HepG2 (cell line): ENCODE results near the gene BBLN. TPM values are rescaled to one million over a fixed set of nuclear protein-coding genes. Genes with fewer than 3 reads are reported as not detected.

ENCODE experiments used
- ATAC-seq: fragments of 200-7000 bp; cut with Tn5 transposase; 3 replicates; pipeline ENCODE4 v1.9.1; 2020; ENCODE audit warnings: mild to moderate bottlenecking, moderate library complexity
- BruUV-seq: library from RNA; stranded (reverse); fragments of 400-500 nt; replicated peaks from 2 replicates; lab custom pipeline; 2021; lab: Mats Ljungman, UMichigan
- CTCF ChIA-PET: fragments of 300-600 bp; formaldehyde crosslinking; extraction: SDS; loops from one replicate; lab custom pipeline; 2021; ENCODE audit warnings: low total read pairs, inconsistent platforms, low intra/inter-chr PET ratio; lab: Yijun Ruan, JAX
- POLR2A ChIA-PET: fragments of 350-600 bp; sonication (Branson Sonifier 250); formaldehyde crosslinking; loops from one replicate; lab custom pipeline; 2020; ENCODE audit warnings: antibody characterized with exemption, inconsistent platforms; lab: Yijun Ruan, JAX
- DNase-seq: peaks from one replicate; pipeline ENCODE4 v3.0.0-alpha.2; 2015; ENCODE audit warnings: low spot score
- FAIRE-seq: peaks from 3 replicates; lab custom pipeline; 2011; peaks lifted over from hg19 to GRCh38; lab: Jason Lieb, UNC
- H2AFZ ChIP-seq: one replicate; pipeline ENCODE4 v1.6.1; 2011; ENCODE audit warnings: low read length, inconsistent platforms
- H3K27ac ChIP-seq: fragments of 300-600 bp; 3 replicates; pipeline ENCODE4 v1.8.0; 2011; ENCODE audit warnings: mixed run types, mild to moderate bottlenecking, mixed read lengths, low read length, inconsistent platforms; ENCODE audit not compliant: insufficient read depth; ENCODE audit errors: extremely low read length
- H3K27me3 ChIP-seq, 2 experiments: fragments of 200-600 bp in 1 of 2; 2 replicates in 1 of 2; 3 replicates in 1 of 2; pipeline versions ENCODE4 v1.6.0 to v1.8.0; 2011; ENCODE audit warnings: low read length in 2 of 2, mild to moderate bottlenecking in 2 of 2, moderate library complexity in 2 of 2, inconsistent platforms in 1 of 2; ENCODE audit not compliant: insufficient read depth in 2 of 2, control insufficient read depth in 1 of 2
- H3K36me3 ChIP-seq, 2 experiments: fragments of 200-600 bp in 1 of 2; replicated peaks in 1 of 2; 2 replicates in 1 of 2; 3 replicates in 1 of 2; pipeline versions ENCODE4 v1.5.1 to v1.8.0; 2011; ENCODE audit warnings: low read length in 2 of 2, inconsistent platforms in 1 of 2; ENCODE audit not compliant: insufficient read depth in 2 of 2, control insufficient read depth in 1 of 2
- H3K4me1 ChIP-seq: 2 replicates; pipeline ENCODE4 v1.5.1; 2012; ENCODE audit warnings: low read length, inconsistent platforms; ENCODE audit not compliant: insufficient read depth
- H3K4me2 ChIP-seq: 2 replicates; pipeline ENCODE4 v1.6.0; 2011; ENCODE audit warnings: low read depth, low read length, inconsistent platforms
- H3K4me3 ChIP-seq, 3 experiments: fragments of 200-600 bp in 1 of 3; sonication (generic), shearing (Covaris generic) in 1 of 3; replicated peaks in 1 of 3; 2 replicates each; pipeline ENCODE4 v1.5.1; 2011 to 2016; ENCODE audit warnings: low read length in 3 of 3, inconsistent platforms in 2 of 3, low read depth in 2 of 3, mild to moderate bottlenecking in 2 of 3, control low read depth in 1 of 3, mixed read lengths in 1 of 3; ENCODE audit not compliant: insufficient read depth in 1 of 3
- H3K79me2 ChIP-seq: one replicate; pipeline ENCODE4 v1.6.1; 2011; ENCODE audit warnings: low read length, inconsistent platforms; ENCODE audit not compliant: insufficient read depth
- H3K9ac ChIP-seq: 2 replicates; pipeline ENCODE4 v1.6.0; 2011; ENCODE audit warnings: mild to moderate bottlenecking, low read depth, low read length, inconsistent platforms; ENCODE audit not compliant: insufficient read depth
- H3K9me3 ChIP-seq: 2 replicates; pipeline ENCODE4 v1.5.1; 2012; ENCODE audit warnings: mild to moderate bottlenecking, low read length
- H4K20me1 ChIP-seq: 2 replicates; pipeline ENCODE4 v1.6.0; 2011; ENCODE audit warnings: inconsistent platforms, mild to moderate bottlenecking, low read length, moderate library complexity; ENCODE audit not compliant: insufficient read depth
- AGO2 ChIP-seq: fragments of 200-400 bp; formaldehyde crosslinking; optimal IDR thresholded peaks from 2 replicates; pipeline ENCODE3; 2017; ENCODE audit warnings: mild to moderate bottlenecking, low read depth, low read length, moderate library complexity
- BRD4 ChIP-seq: sonication (generic); formaldehyde crosslinking; IDR thresholded peaks from 2 replicates; pipeline ENCODE4 v1.4.0; 2020; ENCODE audit warnings: missing genetic modification reagents
- ELK4 ChIP-seq: sonication (generic); formaldehyde crosslinking; IDR thresholded peaks from 2 replicates; pipeline ENCODE4 v1.9.0; 2021; ENCODE audit warnings: missing genetic modification reagents, borderline replicate concordance
- IKZF5 ChIP-seq: IDR thresholded peaks from 2 replicates; pipeline ENCODE4 v1.6.1; 2018; ENCODE audit warnings: missing genetic modification reagents, mild to moderate bottlenecking, missing compliant biosample characterization
- KAT2B ChIP-seq: fragments of 150-350 bp; IDR thresholded peaks from 2 replicates; pipeline ENCODE4 v1.6.1; 2014; ENCODE audit warnings: low read depth, low read length, borderline replicate concordance
- POLR2A ChIP-seq, 2 experiments: IDR thresholded peaks; 2 replicates each; pipeline ENCODE4 v1.6.1; 2011; ENCODE audit warnings: low read depth in 2 of 2, low read length in 2 of 2, mild to moderate bottlenecking in 1 of 2, moderate library complexity in 1 of 2; ENCODE audit not compliant: insufficient read depth in 1 of 2
- POLR2G ChIP-seq: fragments of 200-400 bp; formaldehyde crosslinking; IDR thresholded peaks from 2 replicates; pipeline ENCODE4 v1.6.1; 2018; ENCODE audit warnings: mild to moderate bottlenecking, low read depth, low read length, moderate library complexity
- RARA ChIP-seq: IDR thresholded peaks from 2 replicates; pipeline ENCODE4 v1.6.1; 2016; ENCODE audit warnings: missing genetic modification reagents, missing compliant biosample characterization
- RBM22 ChIP-seq: fragments of 200-400 bp; formaldehyde crosslinking; optimal IDR thresholded peaks from 2 replicates; pipeline ENCODE3; 2017; ENCODE audit warnings: mild to moderate bottlenecking, low read length, moderate library complexity
- SMAD1 ChIP-seq: sonication (generic); formaldehyde crosslinking; IDR thresholded peaks from 2 replicates; pipeline ENCODE4 v1.4.0; 2020; ENCODE audit warnings: missing genetic modification reagents, low read depth, mild to moderate bottlenecking, borderline replicate concordance
- ZNF12 ChIP-seq: sonication (generic); formaldehyde crosslinking; IDR thresholded peaks from 2 replicates; pipeline ENCODE4 v1.5.0; 2020; ENCODE audit warnings: missing genetic modification reagents
- ZNF510 ChIP-seq: sonication (generic); formaldehyde crosslinking; IDR thresholded peaks from 2 replicates; pipeline ENCODE4 v1.4.0; 2020; ENCODE audit warnings: low read depth, mild to moderate bottlenecking, missing genetic modification reagents
- ZNF549 ChIP-seq: sonication (generic); formaldehyde crosslinking; IDR thresholded peaks from 2 replicates; pipeline ENCODE4 v1.5.0; 2020; ENCODE audit warnings: missing genetic modification reagents
- ZNF570 ChIP-seq: sonication (generic); formaldehyde crosslinking; IDR thresholded peaks from 2 replicates; pipeline ENCODE4 v1.4.0; 2020; ENCODE audit warnings: mild to moderate bottlenecking, missing genetic modification reagents, borderline replicate concordance
- WGBS: methylation state at CpG from one replicate; pipeline ENCODE4 v1.1.6; 2017; ENCODE audit warnings: low lambda C conversion rate; 5-methylcytosine and 5-hydroxymethylcytosine counted together
- in situ Hi-C: cut with HindIII; loops from 2 replicates; pipeline ENCODE4 v1.10.0; 2017; ENCODE audit warnings: low pct_unique_long_range_greater_than_20kb; ENCODE audit not compliant: extremely low pct_ligation_motif_present
- intact Hi-C: fragments of 100-400 bp; cut with micrococcal nuclease; formaldehyde crosslinking; loops from one replicate; pipeline ENCODE4 v1.10.0; 2022; ENCODE audit not compliant: unreplicated experiment
- polyA plus RNA-seq, 8 experiments: library from polyadenylated mRNA; depleted of rRNA in 3 of 8; stranded (reverse) in 7 of 8; unstranded in 1 of 8; fragments of >200 nt; fragmentation: Illumina TruSeq in 4 of 8; extraction: Trizol in 4 of 8; gene quantifications; 2 replicates each; pipeline versions ENCODE4 v1.2.1 to v1.2.3, GENCODE V29; 2011 to 2016; ENCODE audit warnings: low read depth in 4 of 8, missing spikeins in 1 of 8, mixed read lengths in 1 of 8; ENCODE audit not compliant: insufficient read depth in 1 of 8
- total RNA-seq, 5 experiments: library from RNA; depleted of rRNA; stranded (reverse); fragments of >200 nt; fragmentation: Illumina TruSeq; extraction: Trizol; gene quantifications; 2 replicates each; pipeline ENCODE4 v1.2.3, GENCODE V29; 2016; ENCODE audit warnings: low read depth in 1 of 5
- TF ChIP-seq, protein P1 (sequence below): sonication (generic); formaldehyde crosslinking; IDR thresholded peaks from 2 replicates; pipeline ENCODE4 v1.4.0; 2020; ENCODE audit warnings: missing genetic modification reagents

BBLN gene
- total and polyA plus RNA-seq, 2 of the 13 experiments (the other 11 are each of a cell fraction or from before 2014, with no cell fraction given): 27.6 to 33.1 TPM

DNA sequence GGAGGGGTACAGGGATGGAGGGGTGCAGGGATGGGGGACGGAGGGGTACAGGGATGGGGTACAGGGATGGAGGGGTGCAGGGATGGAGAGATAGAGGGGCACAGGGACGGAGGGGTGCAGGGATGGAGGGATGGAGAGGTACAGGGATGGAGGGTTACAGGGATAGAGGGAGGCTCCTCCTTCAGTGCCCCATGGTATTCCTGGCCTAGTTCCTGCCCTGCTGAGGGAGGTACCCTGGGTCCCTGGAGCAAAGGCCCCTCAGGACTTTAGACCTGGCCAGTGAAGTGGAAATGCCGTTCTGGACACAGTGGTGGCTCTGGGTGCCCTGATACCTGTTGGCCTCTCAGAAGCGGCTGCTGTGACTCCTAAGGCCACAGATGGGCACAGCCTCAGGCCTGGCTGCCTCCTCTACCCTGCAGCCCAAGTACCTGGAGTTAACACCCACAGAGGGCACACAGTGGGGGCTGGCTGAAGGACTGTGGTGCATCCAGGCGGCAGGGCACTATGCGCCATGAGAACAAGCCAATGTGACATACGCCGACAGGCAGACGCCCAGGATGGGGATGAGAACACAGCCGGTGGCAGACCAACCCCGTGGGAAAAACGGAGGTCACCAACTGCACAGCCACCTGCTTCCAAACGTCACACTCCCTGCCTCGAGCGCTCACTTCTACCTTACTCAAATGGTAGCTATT, 40.9 kb upstream of the BBLN start:
- Histone ChIP-seq H3K27ac (no peak overlapping the region), H2AFZ (no peak overlapping the region), H4K20me1 (no peaks in the 10 kb centered on the region), H3K9ac (no peak overlapping the region), H3K27me3 (no peaks in the 10 kb centered on the region), H3K79me2 (no peaks in the 10 kb centered on the region), H3K4me2 (no peak overlapping the region), H3K9me3 (no peaks in the 10 kb centered on the region), H3K4me1 (peaks cover 43% of the 10 kb centered on the region), H3K36me3 (peaks cover 4 to 29% of the 10 kb centered on the region in 2 experiments; a peak in 3 of 5 replicates), H3K4me3 (no peak overlapping the region)
- ATAC-seq: no peak
- FAIRE-seq: no peak
- 95% methylated on average over 11 of the region's 15 CpGs for WGBS
- intact Hi-C loops (loop anchor here (10.0 kb wide), 1 partner anchor 174 kb away; no protein-coding TSS in a partner anchor), in situ Hi-C loops (no loop called here)
- POLR2A ChIA-PET: no interaction called here
- BruUV-seq: no TSS peak
- no peak for DNase-seq
- CTCF ChIA-PET: no interaction called here
- no peak for TF ChIP-seq IKZF5 (CRISPR knock-in tag)
- TF ChIP-seq KAT2B: no peak
- TF ChIP-seq POLR2G: peak; percentile 38; the same call in 1 of the 2 replicates
- no peak for TF ChIP-seq ZNF570 (CRISPR knock-in tag)
- TF ChIP-seq, protein P1, sequence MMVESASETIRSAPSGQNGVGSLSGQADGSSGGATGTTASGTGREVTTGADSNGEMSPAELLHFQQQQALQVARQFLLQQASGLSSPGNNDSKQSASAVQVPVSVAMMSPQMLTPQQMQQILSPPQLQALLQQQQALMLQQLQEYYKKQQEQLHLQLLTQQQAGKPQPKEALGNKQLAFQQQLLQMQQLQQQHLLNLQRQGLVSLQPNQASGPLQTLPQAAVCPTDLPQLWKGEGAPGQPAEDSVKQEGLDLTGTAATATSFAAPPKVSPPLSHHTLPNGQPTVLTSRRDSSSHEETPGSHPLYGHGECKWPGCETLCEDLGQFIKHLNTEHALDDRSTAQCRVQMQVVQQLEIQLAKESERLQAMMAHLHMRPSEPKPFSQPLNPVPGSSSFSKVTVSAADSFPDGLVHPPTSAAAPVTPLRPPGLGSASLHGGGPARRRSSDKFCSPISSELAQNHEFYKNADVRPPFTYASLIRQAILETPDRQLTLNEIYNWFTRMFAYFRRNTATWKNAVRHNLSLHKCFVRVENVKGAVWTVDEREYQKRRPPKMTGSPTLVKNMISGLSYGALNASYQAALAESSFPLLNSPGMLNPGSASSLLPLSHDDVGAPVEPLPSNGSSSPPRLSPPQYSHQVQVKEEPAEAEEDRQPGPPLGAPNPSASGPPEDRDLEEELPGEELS: no peak
- peak in 1 of 2 experiments; percentile 19; a peak in 1 of 4 replicates for TF ChIP-seq POLR2A (IDR thresholded peaks at IDR 0.05; ENCODE audit: insufficient read depth in 1 of 2, low read depth in 2 of 2, low read length in 2 of 2)
- TF ChIP-seq AGO2: peak; percentile 88
- TF ChIP-seq ZNF549 (CRISPR knock-in tag): no peak
- no peak for TF ChIP-seq ELK4 (CRISPR knock-in tag)
- no peak for TF ChIP-seq BRD4 (CRISPR knock-in tag)
- TF ChIP-seq SMAD1: no peak
- TF ChIP-seq ZNF12 (CRISPR knock-in tag): no peak
- TF ChIP-seq RARA (CRISPR knock-in tag): no peak
- TF ChIP-seq ZNF510 (CRISPR knock-in tag): no peak
- peak; percentile 76 for TF ChIP-seq RBM22
